Caco-2 (cell line): ENCODE measurements around the gene HTT. TPM values are rescaled to one million over a fixed set of nuclear protein-coding genes. Genes with fewer than 3 reads are reported as not detected.
A peak's percentile ranks its signal among the peaks of the same experiment; 100 is the strongest.

Experiments used
- BruUV-seq: library from RNA; stranded (reverse); fragments of 400-500 nt; replicated peaks from 2 replicates; lab custom pipeline; 2021; lab: Mats Ljungman, UMichigan
- CTCF ChIA-PET: fragments of 300-600 bp; sonication (Branson Sonifier 250); formaldehyde crosslinking; loops from one replicate; lab custom pipeline; 2022; ENCODE audit warnings: antibody characterized with exemption; lab: Charles Lee
- POLR2A ChIA-PET: fragments of 300-600 bp; sonication (Branson Sonifier 250); formaldehyde crosslinking; loops from one replicate; lab custom pipeline; 2022; ENCODE audit warnings: antibody characterized with exemption; lab: Charles Lee
- DNase-seq, 2 experiments: peaks; one replicate each; pipeline versions ENCODE4 v3.0.0 to v3.0.0-alpha.2; 2020 to 2022
- H3K27me3 ChIP-seq: replicated peaks from 2 replicates; pipeline ENCODE4 v1.6.0; 2011; ENCODE audit warnings: low read length; ENCODE audit not compliant: control insufficient read depth, insufficient read depth
- H3K36me3 ChIP-seq: 2 replicates; pipeline ENCODE4 v1.5.1; 2011; ENCODE audit warnings: low read length; ENCODE audit not compliant: control insufficient read depth, insufficient read depth
- H3K4me1 ChIP-seq: fragments of 250-450 bp; sonication (Bioruptor Pico); 2 replicates; pipeline ENCODE4 v1.5.1; 2020; ENCODE audit warnings: mild to moderate bottlenecking
- H3K4me3 ChIP-seq: 2 replicates; pipeline ENCODE4 v1.5.1; 2011; ENCODE audit warnings: low read depth, mild to moderate bottlenecking, control low read depth, low read length
- H3K9me3 ChIP-seq: fragments of 250-450 bp; sonication (Bioruptor Pico); 2 replicates; pipeline ENCODE4 v1.5.1; 2020; ENCODE audit warnings: mild to moderate bottlenecking, moderate library complexity
- H3K27ac Mint-ChIP-seq: one replicate; pipeline ENCODE4 v1.8.0; 2022; ENCODE audit warnings: mixed read lengths; ENCODE audit not compliant: unreplicated experiment
- H3K27me3 Mint-ChIP-seq: one replicate; pipeline ENCODE4 v1.8.0; 2022; ENCODE audit warnings: mixed read lengths; ENCODE audit not compliant: insufficient read depth, unreplicated experiment
- H3K36me3 Mint-ChIP-seq: one replicate; pipeline ENCODE4 v1.8.0; 2022; ENCODE audit warnings: mild to moderate bottlenecking, mixed read lengths; ENCODE audit not compliant: insufficient read depth, unreplicated experiment
- H3K4me1 Mint-ChIP-seq: one replicate; pipeline ENCODE4 v1.8.0; 2022; ENCODE audit warnings: low read depth, mixed read lengths; ENCODE audit not compliant: unreplicated experiment
- H3K4me3 Mint-ChIP-seq: one replicate; pipeline ENCODE4 v1.8.0; 2022; ENCODE audit warnings: mild to moderate bottlenecking, moderate library complexity, mixed read lengths; ENCODE audit not compliant: unreplicated experiment
- H3K9me3 Mint-ChIP-seq: one replicate; pipeline ENCODE4 v1.8.0; 2022; ENCODE audit warnings: mixed read lengths; ENCODE audit not compliant: unreplicated experiment
- intact Hi-C: fragments of 100-400 bp; cut with micrococcal nuclease; formaldehyde crosslinking; loops from one replicate; pipeline ENCODE4 v1.10.0; 2022; ENCODE audit not compliant: unreplicated experiment
- total RNA-seq: library from RNA; stranded (reverse); gene quantifications from 2 replicates; pipeline ENCODE4 v1.2.3, GENCODE V29; 2022
- TF ChIP-seq, protein P1 (sequence below), 2 experiments: fragments of 200-600 bp in 1 of 2; IDR thresholded peaks; 1 replicate in 1 of 2; 2 replicates in 1 of 2; pipeline versions ENCODE4 v1.5.1 to v1.8.0; 2011 to 2022; ENCODE audit warnings: antibody characterized with exemption in 1 of 2, control low read depth in 1 of 2, inconsistent platforms in 1 of 2, low read depth in 1 of 2, low read length in 1 of 2, mild to moderate bottlenecking in 1 of 2, moderate library complexity in 1 of 2; ENCODE audit not compliant: insufficient read depth in 1 of 2, severe bottlenecking in 1 of 2, unreplicated experiment in 1 of 2

The HTT gene
- total RNA-seq, 1 experiment from 2014 or later, result 63.3 TPM

DNA sequence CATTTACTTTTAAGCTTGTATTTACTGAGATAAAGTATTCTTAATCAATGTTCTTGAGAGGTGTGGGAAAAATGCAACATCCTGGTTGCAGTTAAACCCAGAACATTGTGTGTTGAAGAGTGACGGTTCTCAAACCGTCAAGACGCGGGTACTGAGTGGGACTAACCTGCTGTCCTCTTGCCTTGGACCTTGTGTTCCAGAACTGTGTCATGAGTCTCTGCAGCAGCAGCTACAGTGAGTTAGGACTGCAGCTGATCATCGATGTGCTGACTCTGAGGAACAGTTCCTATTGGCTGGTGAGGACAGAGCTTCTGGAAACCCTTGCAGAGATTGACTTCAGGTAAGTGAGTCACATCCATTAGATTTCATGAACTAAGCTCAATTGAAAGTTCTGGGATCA, 59.7 kb downstream of the HTT start:
- Histone ChIP-seq H3K4me1 (no peaks in the 10 kb centered on the region), H3K4me3 (no peak overlapping the region), H3K27me3 (no peaks in the 10 kb centered on the region), H3K36me3 (no peaks in the 10 kb centered on the region; the same call in 1 of the 2 replicates), H3K9me3 (no peaks in the 10 kb centered on the region)
- Mint-ChIP-seq H3K9me3 (no peaks in the 10 kb centered on the region), H3K36me3 (peaks cover 57% of the 10 kb centered on the region), H3K27ac (no peak overlapping the region), H3K27me3 (no peaks in the 10 kb centered on the region), H3K4me1 (no peaks in the 10 kb centered on the region), H3K4me3 (no peak overlapping the region)
- intact Hi-C loops, result loop anchor here (2.0 kb wide), 1 partner anchor 27 kb away; no protein-coding TSS in a partner anchor
- POLR2A ChIA-PET, result no interaction called here
- BruUV-seq, result no TSS peak
- TF ChIP-seq, protein P1, sequence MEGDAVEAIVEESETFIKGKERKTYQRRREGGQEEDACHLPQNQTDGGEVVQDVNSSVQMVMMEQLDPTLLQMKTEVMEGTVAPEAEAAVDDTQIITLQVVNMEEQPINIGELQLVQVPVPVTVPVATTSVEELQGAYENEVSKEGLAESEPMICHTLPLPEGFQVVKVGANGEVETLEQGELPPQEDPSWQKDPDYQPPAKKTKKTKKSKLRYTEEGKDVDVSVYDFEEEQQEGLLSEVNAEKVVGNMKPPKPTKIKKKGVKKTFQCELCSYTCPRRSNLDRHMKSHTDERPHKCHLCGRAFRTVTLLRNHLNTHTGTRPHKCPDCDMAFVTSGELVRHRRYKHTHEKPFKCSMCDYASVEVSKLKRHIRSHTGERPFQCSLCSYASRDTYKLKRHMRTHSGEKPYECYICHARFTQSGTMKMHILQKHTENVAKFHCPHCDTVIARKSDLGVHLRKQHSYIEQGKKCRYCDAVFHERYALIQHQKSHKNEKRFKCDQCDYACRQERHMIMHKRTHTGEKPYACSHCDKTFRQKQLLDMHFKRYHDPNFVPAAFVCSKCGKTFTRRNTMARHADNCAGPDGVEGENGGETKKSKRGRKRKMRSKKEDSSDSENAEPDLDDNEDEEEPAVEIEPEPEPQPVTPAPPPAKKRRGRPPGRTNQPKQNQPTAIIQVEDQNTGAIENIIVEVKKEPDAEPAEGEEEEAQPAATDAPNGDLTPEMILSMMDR (IDR thresholded peaks at IDR 0.05; ENCODE audit: insufficient read depth in 1 of 2, low read depth in 1 of 2, low read length in 1 of 2, severe bottlenecking in 1 of 2, unreplicated experiment in 1 of 2), result no peak
- DNase-seq, result no peak
- CTCF ChIA-PET, result no interaction called here

DNA sequence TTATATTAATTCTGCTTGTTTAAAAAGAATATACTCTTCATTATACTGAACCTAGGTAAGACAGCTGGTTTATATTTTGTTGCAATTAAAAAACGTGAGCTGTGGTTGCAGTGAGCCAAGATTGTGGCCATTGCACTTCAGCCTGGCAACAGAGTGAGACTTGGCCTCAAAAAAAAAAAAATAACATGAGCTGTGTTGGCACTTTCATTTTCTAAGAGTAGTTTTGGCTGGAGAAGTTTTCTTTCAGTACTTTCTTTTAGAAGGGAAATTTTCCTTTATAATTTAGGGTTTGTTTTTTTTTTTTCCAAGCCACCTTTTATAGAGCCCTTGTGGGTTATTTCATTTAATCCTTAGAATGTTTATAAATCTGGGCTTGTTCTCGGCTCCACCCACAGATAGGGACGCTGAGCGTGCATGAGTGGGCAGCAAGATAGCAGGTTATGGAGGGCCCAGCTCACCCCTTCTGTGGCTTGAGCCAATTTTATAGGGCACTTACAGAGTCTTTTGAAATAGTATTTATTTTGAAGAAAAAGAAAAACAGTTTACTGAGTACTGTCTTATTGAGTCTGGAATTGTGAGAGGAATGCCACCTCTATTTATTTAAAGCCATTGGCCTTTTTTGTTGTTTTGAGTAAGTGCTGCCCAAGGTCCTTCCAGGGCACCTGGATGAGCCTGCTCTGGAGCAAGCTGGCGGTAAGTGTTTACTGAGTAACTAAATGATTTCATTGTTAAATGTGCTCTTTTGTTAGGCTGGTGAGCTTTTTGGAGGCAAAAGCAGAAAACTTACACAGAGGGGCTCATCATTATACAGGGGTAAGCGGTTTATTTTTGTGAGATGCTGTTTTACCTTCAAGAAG, 60.9 kb downstream of the HTT start:
- Mint-ChIP-seq H3K36me3 (peaks cover 67% of the 10 kb centered on the region), H3K27me3 (no peaks in the 10 kb centered on the region), H3K9me3 (no peaks in the 10 kb centered on the region), H3K4me3 (no peak overlapping the region), H3K27ac (no peak overlapping the region), H3K4me1 (no peaks in the 10 kb centered on the region)
- intact Hi-C loops, result loop anchor here (2.0 kb wide), 2 partner anchors 29 to 89 kb away; no protein-coding TSS in a partner anchor
- Histone ChIP-seq H3K36me3 (no peaks in the 10 kb centered on the region; the same call in 1 of the 2 replicates), H3K9me3 (no peaks in the 10 kb centered on the region), H3K4me1 (no peaks in the 10 kb centered on the region), H3K27me3 (no peaks in the 10 kb centered on the region), H3K4me3 (no peak overlapping the region)
- BruUV-seq, result no TSS peak
- CTCF ChIA-PET, result no interaction called here
- TF ChIP-seq, protein P1 (IDR thresholded peaks at IDR 0.05; ENCODE audit: insufficient read depth in 1 of 2, low read depth in 1 of 2, low read length in 1 of 2, severe bottlenecking in 1 of 2, unreplicated experiment in 1 of 2), result no peak
- POLR2A ChIA-PET, result interaction anchor here (0.6 to 0.7 kb wide), 2 partner anchors 174 to 188 kb away, joined by 3 read pairs; no protein-coding TSS in a partner anchor
- DNase-seq, result no peak

DNA sequence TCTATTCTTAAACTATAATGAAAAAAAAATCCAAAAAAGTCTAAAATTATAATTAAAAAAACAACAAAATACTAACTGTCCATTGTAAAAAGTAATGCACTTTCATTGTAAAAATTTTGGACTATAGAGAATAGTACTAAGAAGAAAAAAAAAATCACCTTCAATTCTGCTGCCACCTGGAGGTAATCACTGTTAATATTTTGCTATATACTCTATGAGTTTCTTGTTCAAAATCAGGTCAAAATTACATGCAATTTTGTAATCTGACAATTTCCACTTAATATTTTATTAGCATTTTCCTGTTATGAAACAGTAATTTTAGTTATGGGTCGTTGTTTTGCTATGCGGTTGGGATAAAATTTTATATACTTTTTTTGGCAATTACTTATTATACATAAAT, 62.0 kb downstream of the HTT start:
- no peaks in the 10 kb centered on the region for H3K9me3 Mint-ChIP-seq
- H3K4me3 Mint-ChIP-seq, result no peak overlapping the region
- Histone ChIP-seq H3K36me3 (no peaks in the 10 kb centered on the region; the same call in 1 of the 2 replicates), H3K9me3 (no peaks in the 10 kb centered on the region), H3K4me3 (no peak overlapping the region), H3K27me3 (no peaks in the 10 kb centered on the region), H3K4me1 (no peaks in the 10 kb centered on the region)
- H3K27me3 Mint-ChIP-seq, result no peaks in the 10 kb centered on the region
- intact Hi-C loops, result loop anchor here (2.0 kb wide), 1 partner anchor 90 kb away; no protein-coding TSS in a partner anchor
- POLR2A ChIA-PET, result no interaction called here
- H3K4me1 Mint-ChIP-seq, result no peaks in the 10 kb centered on the region
- TF ChIP-seq, protein P1 (IDR thresholded peaks at IDR 0.05; ENCODE audit: insufficient read depth in 1 of 2, low read depth in 1 of 2, low read length in 1 of 2, severe bottlenecking in 1 of 2, unreplicated experiment in 1 of 2), result peak in 1 of 2 experiments; percentile 22
- no peak overlapping the region for H3K27ac Mint-ChIP-seq
- BruUV-seq, result no TSS peak
- DNase-seq, result no peak
- peaks cover 63% of the 10 kb centered on the region for H3K36me3 Mint-ChIP-seq
- CTCF ChIA-PET, result no interaction called here
